ENCODE results near the gene CCR1. TPM values are rescaled to one million over a fixed set of nuclear protein-coding genes. Genes with fewer than 3 reads are reported as not detected.
A peak's percentile ranks its signal among the peaks of the same experiment; 100 is the strongest.
"Not testable (repeated sequence)": the region's sequence is repeated elsewhere in the genome, so short reads cannot be mapped to it uniquely, and the experiment has no call there.

CCR1 gene
- total RNA-seq, 1 donor from 2014 or later = 2.0 TPM

GRCh38 chr3:46212101-46212500 is 4.0 kb upstream of the CCR1 start:
- intact Hi-C loops (cut with micrococcal nuclease) = no loop called here
- TF ChIP-seq CTCF (IDR thresholded peaks at IDR 0.05; ENCODE audit: borderline replicate concordance) = no peak
- H3K9me3 ChIP-seq (replicated peaks) = no peaks in the 10 kb centered on the region
- no peaks in the 10 kb centered on the region for H3K4me1 ChIP-seq
- H3K27ac ChIP-seq (replicated peaks) = no peak overlapping the region
- H3K27me3 ChIP-seq (ENCODE audit: low read depth) = peaks cover 36% of the 10 kb centered on the region
- no peaks in the 10 kb centered on the region for H3K36me3 ChIP-seq
- DNase-seq = no peak
- H3K4me3 ChIP-seq = no peak overlapping the region

GRCh38 chr3:46209746-46210470 is 1.8 kb upstream of the CCR1 start:
- DNase-seq = no peak
- Histone ChIP-seq H3K36me3 (no peaks in the 10 kb centered on the region), H3K4me3 (no peak overlapping the region), H3K4me1 (no peaks in the 10 kb centered on the region), H3K27ac (replicated peaks) (no peak overlapping the region), H3K9me3 (replicated peaks) (no peaks in the 10 kb centered on the region), H3K27me3 (ENCODE audit: low read depth) (peaks cover 18% of the 10 kb centered on the region)
- intact Hi-C loops (cut with micrococcal nuclease) = no loop called here
- no peak for TF ChIP-seq CTCF (IDR thresholded peaks at IDR 0.05; ENCODE audit: borderline replicate concordance)

GRCh38 chr3:46209053-46209452 is 940 bp upstream of the CCR1 start:
- Histone ChIP-seq H3K27me3 (ENCODE audit: low read depth) (peaks cover 9% of the 10 kb centered on the region), H3K27ac (replicated peaks) (no peak overlapping the region), H3K9me3 (replicated peaks) (no peaks in the 10 kb centered on the region), H3K4me1 (no peaks in the 10 kb centered on the region), H3K4me3 (no peak overlapping the region), H3K36me3 (no peaks in the 10 kb centered on the region)
- intact Hi-C loops (cut with micrococcal nuclease) = no loop called here
- DNase-seq = no peak
- no peak for TF ChIP-seq CTCF (IDR thresholded peaks at IDR 0.05; ENCODE audit: borderline replicate concordance)

GRCh38 chr3:46207514-46207913 is 599 bp downstream of the CCR1 start:
- H3K4me1 ChIP-seq; intact Hi-C loops (cut with micrococcal nuclease); H3K27me3 ChIP-seq (ENCODE audit: low read depth); H3K9me3 ChIP-seq (replicated peaks); DNase-seq; H3K36me3 ChIP-seq: not testable (repeated sequence)
- peak overlapping the region; percentile 51 for H3K27ac ChIP-seq (replicated peaks)
- H3K4me3 ChIP-seq = peak overlapping the region; percentile 40

- no peaks in the 10 kb centered on the region for H3K36me3 ChIP-seq
- no peaks in the 10 kb centered on the region for H3K27me3 ChIP-seq (ENCODE audit: low read depth)
- no peaks in the 10 kb centered on the region for H3K4me1 ChIP-seq
- TF ChIP-seq CTCF (IDR thresholded peaks at IDR 0.05; ENCODE audit: borderline replicate concordance) = no peak
- H3K9me3 ChIP-seq (replicated peaks) = no peaks in the 10 kb centered on the region
- intact Hi-C loops (cut with micrococcal nuclease) = no loop called here
- peak overlapping the region; percentile 40 for H3K4me3 ChIP-seq
- no peak for DNase-seq
- no peak overlapping the region for H3K27ac ChIP-seq (replicated peaks)
Observed at GRCh38 chr3:46206282-46207015, 1.7 kb downstream of the CCR1 start.

Data from left ventricle myocardium inferior (tissue), 1 donor.